ENCODE measurements around the gene UBL7. TPM values are rescaled to one million over a fixed set of nuclear protein-coding genes. Genes with fewer than 3 reads are reported as not detected.

UBL7 gene
- total and polyA plus RNA-seq, 2 experiments from 2014 or later = 39.2 to 60.2 TPM

DNA sequence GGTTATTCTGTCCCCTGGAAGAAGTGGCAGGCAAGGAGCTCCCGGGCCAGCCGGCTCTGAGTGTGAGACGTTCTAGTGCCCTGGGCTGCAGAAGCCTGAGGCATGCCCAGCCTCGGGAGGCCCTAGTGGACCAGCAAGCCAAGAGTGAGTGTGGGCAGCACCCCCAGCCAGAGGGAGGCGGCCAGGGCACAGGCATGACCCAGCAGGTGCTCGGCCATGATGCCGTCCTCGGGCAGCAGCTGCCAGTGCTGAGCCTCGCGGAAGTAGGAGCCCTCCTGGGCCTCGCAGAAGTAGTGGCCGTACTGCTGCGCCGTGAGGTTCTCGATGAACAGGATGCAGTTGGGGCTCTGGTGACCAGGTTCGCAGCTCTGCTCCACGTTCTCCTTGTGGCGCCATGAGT is 50.5 kb downstream of the UBL7 start:
- Histone ChIP-seq H3K4me3 (no peak overlapping the region), H3K4me1 (ENCODE audit: insufficient read depth) (no peaks in the 10 kb centered on the region), H3K4me2 (no peak overlapping the region), H3K36me3 (replicated peaks; ENCODE audit: insufficient read depth, low read depth) (no peaks in the 10 kb centered on the region), H3K9me3 (ENCODE audit: low read depth) (no peaks in the 10 kb centered on the region), H2AFZ (no peak overlapping the region), H3K27ac (no peak overlapping the region), H3K79me2 (no peaks in the 10 kb centered on the region), H3K9me2 (replicated peaks; ENCODE audit: insufficient read depth) (no peaks in the 10 kb centered on the region), H4K20me1 (ENCODE audit: insufficient read depth, poor library complexity, severe bottlenecking) (no peaks in the 10 kb centered on the region), H3K27me3 (no peaks in the 10 kb centered on the region)
- TF ChIP-seq, protein P1, sequence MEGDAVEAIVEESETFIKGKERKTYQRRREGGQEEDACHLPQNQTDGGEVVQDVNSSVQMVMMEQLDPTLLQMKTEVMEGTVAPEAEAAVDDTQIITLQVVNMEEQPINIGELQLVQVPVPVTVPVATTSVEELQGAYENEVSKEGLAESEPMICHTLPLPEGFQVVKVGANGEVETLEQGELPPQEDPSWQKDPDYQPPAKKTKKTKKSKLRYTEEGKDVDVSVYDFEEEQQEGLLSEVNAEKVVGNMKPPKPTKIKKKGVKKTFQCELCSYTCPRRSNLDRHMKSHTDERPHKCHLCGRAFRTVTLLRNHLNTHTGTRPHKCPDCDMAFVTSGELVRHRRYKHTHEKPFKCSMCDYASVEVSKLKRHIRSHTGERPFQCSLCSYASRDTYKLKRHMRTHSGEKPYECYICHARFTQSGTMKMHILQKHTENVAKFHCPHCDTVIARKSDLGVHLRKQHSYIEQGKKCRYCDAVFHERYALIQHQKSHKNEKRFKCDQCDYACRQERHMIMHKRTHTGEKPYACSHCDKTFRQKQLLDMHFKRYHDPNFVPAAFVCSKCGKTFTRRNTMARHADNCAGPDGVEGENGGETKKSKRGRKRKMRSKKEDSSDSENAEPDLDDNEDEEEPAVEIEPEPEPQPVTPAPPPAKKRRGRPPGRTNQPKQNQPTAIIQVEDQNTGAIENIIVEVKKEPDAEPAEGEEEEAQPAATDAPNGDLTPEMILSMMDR (IDR thresholded peaks at IDR 0.05; ENCODE audit: poor library complexity) = no peak
- TF ChIP-seq EZH2phosphoT487 (IDR thresholded peaks at IDR 0.05; ENCODE audit: low read depth, severe bottlenecking, unreplicated experiment) (no peak), EZH2 (IDR thresholded peaks at IDR 0.05; ENCODE audit: borderline replicate concordance) (no peak)
- DNase-seq (ENCODE audit: low spot score) = no peak
- 96% methylated on average over 18 of the region's 18 CpGs for WGBS (ENCODE audit: low lambda C conversion rate, missing lambda C conversion rate)

DNA sequence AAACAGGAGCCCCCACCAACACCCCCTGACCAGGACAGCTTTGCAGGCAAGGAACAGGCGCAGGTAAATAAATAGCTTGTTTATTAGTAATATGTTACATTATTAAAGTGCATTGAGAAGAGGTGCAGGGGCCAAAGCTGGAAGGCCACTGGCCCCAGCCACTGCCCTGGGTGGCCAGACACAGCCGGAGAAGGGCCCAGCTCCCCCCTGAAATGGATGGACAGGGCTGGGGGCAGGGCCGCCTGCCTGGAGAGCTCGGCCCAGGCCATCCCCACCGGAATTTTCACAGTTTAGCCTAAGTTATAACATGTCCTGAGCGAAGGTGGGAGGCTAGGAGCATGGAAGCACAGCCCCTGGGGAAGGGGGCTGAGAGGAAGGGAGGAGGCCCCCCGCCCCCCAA is 51.7 kb downstream of the UBL7 start:
- no peak overlapping the region for H2AFZ ChIP-seq
- H3K27me3 ChIP-seq = no peaks in the 10 kb centered on the region
- no peak overlapping the region for H3K4me3 ChIP-seq
- no peaks in the 10 kb centered on the region for H3K9me2 ChIP-seq (replicated peaks; ENCODE audit: insufficient read depth)
- no peak for DNase-seq (ENCODE audit: low spot score)
- TF ChIP-seq, protein P1 (IDR thresholded peaks at IDR 0.05; ENCODE audit: poor library complexity) = no peak
- no peaks in the 10 kb centered on the region for H3K79me2 ChIP-seq
- no peaks in the 10 kb centered on the region for H3K36me3 ChIP-seq (replicated peaks; ENCODE audit: insufficient read depth, low read depth)
- H3K9me3 ChIP-seq (ENCODE audit: low read depth) = no peaks in the 10 kb centered on the region
- no peak overlapping the region for H3K4me2 ChIP-seq
- no peaks in the 10 kb centered on the region for H4K20me1 ChIP-seq (ENCODE audit: insufficient read depth, poor library complexity, severe bottlenecking)
- H3K4me1 ChIP-seq (ENCODE audit: insufficient read depth) = no peaks in the 10 kb centered on the region
- WGBS (ENCODE audit: low lambda C conversion rate, missing lambda C conversion rate) = 76% methylated on average over 7 of the region's 7 CpGs
- H3K27ac ChIP-seq = no peak overlapping the region

DNA sequence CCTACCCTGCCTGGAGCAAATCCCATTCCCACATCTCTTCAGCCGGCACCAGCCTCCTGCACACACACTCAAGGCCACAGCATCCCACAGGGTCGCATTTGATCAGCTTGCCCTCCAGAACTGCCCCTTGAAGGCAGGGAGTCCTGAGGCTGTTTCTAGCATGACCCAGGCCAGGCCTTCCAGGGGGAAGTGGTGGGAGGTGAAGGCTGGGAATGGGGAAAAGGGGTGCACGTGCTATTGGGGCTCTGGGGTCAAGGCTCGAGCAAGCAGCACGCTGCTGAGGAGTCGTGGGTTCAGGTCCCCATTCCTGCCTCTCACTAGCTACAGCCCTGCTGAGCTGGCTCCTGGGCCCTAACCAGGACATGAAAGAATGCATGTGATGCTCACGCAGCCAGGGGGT is 52.1 kb downstream of the UBL7 start:
- Histone ChIP-seq H3K9me2 (replicated peaks; ENCODE audit: insufficient read depth) (no peaks in the 10 kb centered on the region), H3K4me3 (no peak overlapping the region), H3K79me2 (no peaks in the 10 kb centered on the region), H2AFZ (no peak overlapping the region), H3K4me1 (ENCODE audit: insufficient read depth) (no peaks in the 10 kb centered on the region), H3K9me3 (ENCODE audit: low read depth) (no peaks in the 10 kb centered on the region), H3K27me3 (no peaks in the 10 kb centered on the region), H4K20me1 (ENCODE audit: insufficient read depth, poor library complexity, severe bottlenecking) (no peaks in the 10 kb centered on the region), H3K4me2 (no peak overlapping the region), H3K36me3 (replicated peaks; ENCODE audit: insufficient read depth, low read depth) (no peaks in the 10 kb centered on the region), H3K27ac (no peak overlapping the region)
- WGBS (ENCODE audit: low lambda C conversion rate, missing lambda C conversion rate) = 96% methylated on average over 7 of the region's 7 CpGs
- TF ChIP-seq EZH2phosphoT487 (IDR thresholded peaks at IDR 0.05; ENCODE audit: low read depth, severe bottlenecking, unreplicated experiment) (no peak), EZH2 (IDR thresholded peaks at IDR 0.05; ENCODE audit: borderline replicate concordance) (no peak)
- TF ChIP-seq, protein P1 (IDR thresholded peaks at IDR 0.05; ENCODE audit: poor library complexity) = no peak
- no peak for DNase-seq (ENCODE audit: low spot score)

DNA sequence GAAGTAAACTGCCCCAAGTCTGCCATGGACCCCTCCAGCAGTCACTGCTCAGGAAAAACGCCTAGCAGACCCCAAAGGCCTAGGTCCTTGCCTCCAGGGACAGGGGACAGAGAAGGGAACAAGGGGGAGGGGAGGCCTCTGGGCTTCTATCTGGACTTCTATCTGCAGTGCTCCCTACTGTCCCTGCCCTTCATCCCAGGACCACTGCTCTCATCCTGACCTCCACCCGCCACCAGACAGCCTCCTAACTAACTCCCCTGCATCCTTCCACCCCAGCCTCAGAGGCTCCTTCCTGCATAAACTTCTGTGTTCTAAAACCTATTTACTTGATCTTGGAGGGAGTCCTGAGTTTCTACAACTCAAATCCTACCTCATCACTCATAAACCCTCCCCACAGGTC is 52.6 kb downstream of the UBL7 start:
- 89% methylated on average over 2 of the region's 2 CpGs for WGBS (ENCODE audit: low lambda C conversion rate, missing lambda C conversion rate)
- TF ChIP-seq EZH2 (IDR thresholded peaks at IDR 0.05; ENCODE audit: borderline replicate concordance) (no peak), EZH2phosphoT487 (IDR thresholded peaks at IDR 0.05; ENCODE audit: low read depth, severe bottlenecking, unreplicated experiment) (no peak)
- TF ChIP-seq, protein P1 (IDR thresholded peaks at IDR 0.05; ENCODE audit: poor library complexity) = no peak
- no peak overlapping the region for H3K4me2 ChIP-seq

More for the DNA sequence above, 52.6 kb downstream of the UBL7 start:
- Histone ChIP-seq H3K4me1 (ENCODE audit: insufficient read depth) (no peaks in the 10 kb centered on the region), H2AFZ (no peak overlapping the region), H3K9me3 (ENCODE audit: low read depth) (no peaks in the 10 kb centered on the region), H4K20me1 (ENCODE audit: insufficient read depth, poor library complexity, severe bottlenecking) (no peaks in the 10 kb centered on the region), H3K79me2 (no peaks in the 10 kb centered on the region), H3K27me3 (no peaks in the 10 kb centered on the region), H3K27ac (no peak overlapping the region), H3K4me3 (no peak overlapping the region), H3K9me2 (replicated peaks; ENCODE audit: insufficient read depth) (no peaks in the 10 kb centered on the region), H3K36me3 (replicated peaks; ENCODE audit: insufficient read depth, low read depth) (no peaks in the 10 kb centered on the region)
- DNase-seq (ENCODE audit: low spot score) = no peak
